NCI-H2171 treated with DMSO at 0.1 percent for 48 hours (cell line): ENCODE measurements around the gene LKAAEAR1.
A peak's percentile ranks its signal among the peaks of the same experiment; 100 is the strongest.

ENCODE experiments used
- DNase-seq: peaks from one replicate; lab custom pipeline; 2025; lab: John Stamatoyannopoulos, UW

The LKAAEAR1 gene

GRCh38 chr20:64110411-64111068, 26.3 kb upstream of the LKAAEAR1 start:
- no peak for DNase-seq

GRCh38 chr20:64109831-64110391, 25.7 kb upstream of the LKAAEAR1 start:
- DNase-seq: no peak

GRCh38 chr20:64108731-64109681, 24.8 kb upstream of the LKAAEAR1 start:
- no peak for DNase-seq

DNA sequence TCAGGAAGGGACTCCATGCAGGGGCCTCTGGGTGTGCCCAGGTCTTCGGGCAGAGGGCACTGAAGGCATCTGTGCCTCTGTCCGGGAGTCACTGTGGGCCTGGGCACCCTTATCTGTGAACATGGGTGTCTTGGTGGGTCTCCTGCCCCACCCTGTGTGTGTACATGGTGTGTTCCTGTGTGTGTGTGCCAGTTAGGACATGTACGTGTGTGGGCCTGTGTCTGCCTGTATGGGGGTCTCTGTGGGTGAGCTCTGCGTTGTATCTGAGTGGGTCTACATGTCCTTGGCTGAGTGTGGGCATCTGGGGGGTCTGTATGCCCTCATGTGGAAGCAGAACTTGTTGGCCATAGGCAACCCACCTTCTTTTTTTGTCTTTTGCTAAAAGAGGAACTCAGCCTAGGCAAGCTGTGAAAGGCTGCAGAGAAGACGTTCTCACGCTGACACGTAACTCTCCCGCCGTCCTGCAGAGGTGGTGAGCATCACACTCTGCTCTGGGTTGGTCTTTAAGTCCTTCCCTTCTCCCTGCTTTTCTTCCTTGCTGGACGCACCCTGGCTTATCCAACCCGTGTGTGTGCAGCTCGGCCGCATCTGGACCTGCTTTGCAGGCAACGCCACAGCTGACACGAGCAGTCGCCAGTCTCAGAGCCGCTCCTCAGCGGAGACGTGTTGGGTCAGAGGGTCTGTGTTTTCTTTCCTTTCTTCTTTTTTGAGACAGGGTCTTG, 23.7 kb upstream of the LKAAEAR1 start:
- no peak for DNase-seq

DNA sequence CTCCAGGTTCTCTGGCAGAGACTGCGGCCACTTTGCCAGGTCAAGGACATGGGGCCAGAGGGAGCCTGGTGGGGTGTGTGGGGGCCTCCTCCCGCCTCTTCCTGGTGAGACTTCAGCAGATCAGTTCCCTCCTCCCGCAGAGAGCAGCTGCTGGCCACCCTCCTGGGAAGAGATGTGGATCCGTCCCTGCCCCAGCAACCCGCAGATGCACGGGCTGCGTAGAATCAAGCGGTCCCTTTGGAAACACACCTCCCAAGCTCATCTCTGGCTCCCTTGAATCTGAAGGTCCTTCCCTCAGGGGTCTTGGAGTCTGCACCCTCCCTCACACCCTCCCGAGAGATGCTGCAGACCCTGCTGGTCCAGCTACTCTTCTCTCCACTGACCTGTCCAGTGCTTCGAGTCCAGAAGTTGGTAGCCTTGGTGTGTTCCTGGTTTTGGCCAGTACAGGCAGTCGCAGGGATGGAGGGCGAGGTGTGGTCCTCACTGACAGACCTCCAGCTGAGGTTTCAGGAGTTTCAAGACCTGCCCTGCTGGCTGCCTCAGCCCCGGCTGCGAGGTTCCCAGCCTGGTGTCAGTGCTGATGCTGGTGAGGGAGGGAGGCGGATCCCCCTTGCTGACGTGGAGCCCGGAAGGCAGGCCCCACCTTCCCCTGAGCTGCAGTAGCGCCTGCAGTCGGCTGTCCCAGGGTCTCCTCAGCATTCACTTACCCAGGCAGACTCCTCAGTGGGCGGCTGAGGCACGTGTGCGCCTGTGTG, 23.0 kb upstream of the LKAAEAR1 start, which contains the start of gene NPBWR2:
TSS of gene NPBWR2 (minus strand) at position 585 of the 755 bp plus-strand sequence. CDS start 734 bp downstream, outside the sequence.
- DNase-seq: no peak

GRCh38 chr20:64106435-64106961, 22.3 kb upstream of the LKAAEAR1 start:
- no peak for DNase-seq

DNA sequence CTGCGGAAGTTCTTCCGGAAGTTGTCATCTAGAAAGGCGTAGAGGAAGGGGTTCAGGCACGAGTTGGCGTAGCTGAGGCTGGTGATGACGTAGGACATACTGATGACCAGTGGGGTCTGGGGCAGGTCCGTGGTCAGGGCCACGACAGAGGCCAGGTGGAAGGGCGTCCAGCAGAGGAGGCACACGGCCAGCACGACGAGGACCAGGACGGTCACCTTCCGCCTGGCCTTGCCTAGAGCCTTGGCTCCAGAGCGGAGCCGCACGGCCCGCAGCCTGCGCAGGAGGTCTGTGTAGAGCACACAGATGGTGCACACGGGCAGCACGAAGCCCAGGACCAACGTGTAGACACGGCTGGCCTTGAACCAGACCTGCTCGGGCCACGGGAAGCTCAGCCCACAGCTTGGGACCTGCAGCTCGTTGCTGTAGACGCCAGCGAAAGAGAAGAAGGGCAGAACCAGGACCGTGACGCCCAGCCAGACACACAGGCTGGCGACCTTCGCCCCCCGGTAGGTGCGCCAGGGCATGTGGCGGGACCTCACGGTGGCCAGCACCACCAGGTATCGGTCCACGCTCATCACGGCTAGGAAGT, 21.7 kb upstream of the LKAAEAR1 start:
- no peak for DNase-seq

- no peak for DNase-seq
These were observed 20.7 kb upstream of the LKAAEAR1 start for GRCh38 chr20:64104667-64105451.

DNA sequence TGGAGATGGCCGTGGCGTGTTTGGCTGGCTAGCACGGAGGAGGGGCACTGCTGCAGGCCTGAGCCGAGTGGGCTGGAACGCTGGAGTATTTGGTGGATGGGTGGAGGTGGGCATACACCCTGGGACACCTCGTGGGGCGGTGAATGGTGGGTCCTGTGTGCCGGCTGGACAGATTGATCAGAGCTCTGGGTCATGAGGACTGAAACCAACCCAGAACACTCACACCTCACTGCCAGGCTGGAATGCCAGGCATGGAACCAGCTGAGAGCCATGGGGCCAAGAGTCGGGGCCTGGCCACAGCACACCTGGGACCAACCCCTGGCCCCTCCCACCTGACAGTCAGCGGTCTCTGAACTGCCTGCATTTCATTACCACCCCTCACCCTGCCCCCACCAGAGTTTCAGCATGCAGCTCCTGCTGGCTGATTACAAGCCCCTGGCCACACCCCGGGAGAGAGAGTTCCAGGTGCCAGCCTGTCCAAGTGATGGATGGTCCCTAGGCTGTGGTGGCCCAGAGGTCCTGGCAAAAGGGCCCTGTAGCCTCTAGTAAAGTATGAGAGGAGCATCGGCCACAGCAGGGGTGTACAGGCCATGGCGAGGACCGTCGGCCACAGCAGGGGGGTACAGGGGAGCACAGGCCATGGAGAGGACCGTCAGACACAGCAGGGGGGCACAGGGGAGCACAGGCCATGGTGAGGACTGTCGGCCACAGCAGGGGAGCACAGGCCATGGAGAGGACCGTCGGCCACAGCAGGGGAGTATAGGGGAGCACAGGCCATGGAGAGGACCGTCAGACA, 19.9 kb upstream of the LKAAEAR1 start:
- no peak for DNase-seq

DNA sequence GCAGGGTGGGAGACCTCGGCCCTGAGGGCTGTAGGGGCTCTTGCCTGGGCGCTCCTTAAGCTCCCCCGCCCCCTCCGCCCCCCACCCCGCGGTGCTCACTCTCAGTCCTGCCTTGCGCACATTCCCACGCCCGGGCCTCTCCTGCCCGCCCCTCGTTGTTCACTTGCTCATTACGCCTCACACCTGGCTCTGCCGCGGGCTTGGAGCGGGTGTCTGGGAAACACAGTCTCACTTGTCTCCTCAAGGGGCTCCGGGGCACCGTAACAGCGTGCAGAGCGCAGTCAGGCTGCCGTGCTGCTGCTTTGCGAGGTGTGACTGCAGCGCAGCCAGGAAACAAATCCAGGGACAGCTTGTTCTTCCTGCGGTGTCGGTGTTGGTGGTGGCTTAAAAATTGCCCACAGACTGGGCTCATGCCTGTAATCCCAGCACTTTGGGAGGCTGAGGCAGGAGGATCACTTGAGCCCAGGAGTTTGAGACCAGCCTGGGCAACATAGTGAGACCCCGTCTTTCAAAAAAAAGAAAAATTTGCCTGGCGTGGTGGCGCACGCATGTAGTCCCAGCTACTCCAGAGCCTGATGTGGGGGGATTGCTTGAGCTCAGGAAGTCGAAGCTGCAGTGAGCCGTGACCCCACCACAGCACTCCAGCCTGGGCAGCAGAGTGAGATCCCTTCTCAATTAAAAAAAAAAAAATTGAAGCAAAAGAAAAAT, 18.6 kb upstream of the LKAAEAR1 start:
- DNase-seq: peak; percentile 88

GRCh38 chr20:64101731-64102621, 17.8 kb upstream of the LKAAEAR1 start:
- peak; percentile 68 for DNase-seq

- no peak for DNase-seq
These were observed 16.9 kb upstream of the LKAAEAR1 start for GRCh38 chr20:64100946-64101688.

GRCh38 chr20:64100566-64100888, 16.3 kb upstream of the LKAAEAR1 start:
- no peak for DNase-seq

DNA sequence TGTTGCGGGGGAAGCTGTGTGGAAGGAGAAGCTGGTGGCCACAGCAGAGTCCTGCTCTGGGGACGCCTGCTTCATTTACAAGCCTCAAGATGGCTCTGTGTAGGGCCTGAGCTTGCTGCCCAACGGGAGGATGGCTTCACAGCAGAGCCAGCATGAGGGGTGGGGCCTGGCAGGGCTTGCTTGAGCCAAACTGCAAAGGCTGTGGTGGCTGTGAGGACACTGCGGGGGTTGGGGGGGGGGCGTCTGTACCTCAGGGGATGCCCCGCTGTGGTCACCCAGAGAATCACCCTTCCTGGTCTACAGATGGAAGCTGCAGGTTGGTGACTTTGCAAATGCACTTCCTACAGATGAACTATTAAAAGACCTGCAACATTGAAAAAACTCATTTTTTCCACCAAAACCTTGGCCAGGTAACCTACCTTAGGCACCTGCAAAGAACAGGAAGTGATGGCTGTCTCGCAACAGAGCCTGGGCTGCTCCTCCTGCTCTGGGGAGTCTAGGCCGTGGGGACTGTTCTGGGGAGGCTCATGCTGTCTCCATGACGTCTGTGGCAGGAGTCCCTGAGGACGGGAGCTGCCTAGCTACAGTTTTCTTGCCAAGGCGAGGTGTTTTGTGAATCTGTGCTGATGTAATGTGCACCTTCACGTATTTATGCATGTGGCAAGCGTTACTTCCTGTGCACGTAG, 15.8 kb upstream of the LKAAEAR1 start:
- peak; percentile 99 for DNase-seq

DNA sequence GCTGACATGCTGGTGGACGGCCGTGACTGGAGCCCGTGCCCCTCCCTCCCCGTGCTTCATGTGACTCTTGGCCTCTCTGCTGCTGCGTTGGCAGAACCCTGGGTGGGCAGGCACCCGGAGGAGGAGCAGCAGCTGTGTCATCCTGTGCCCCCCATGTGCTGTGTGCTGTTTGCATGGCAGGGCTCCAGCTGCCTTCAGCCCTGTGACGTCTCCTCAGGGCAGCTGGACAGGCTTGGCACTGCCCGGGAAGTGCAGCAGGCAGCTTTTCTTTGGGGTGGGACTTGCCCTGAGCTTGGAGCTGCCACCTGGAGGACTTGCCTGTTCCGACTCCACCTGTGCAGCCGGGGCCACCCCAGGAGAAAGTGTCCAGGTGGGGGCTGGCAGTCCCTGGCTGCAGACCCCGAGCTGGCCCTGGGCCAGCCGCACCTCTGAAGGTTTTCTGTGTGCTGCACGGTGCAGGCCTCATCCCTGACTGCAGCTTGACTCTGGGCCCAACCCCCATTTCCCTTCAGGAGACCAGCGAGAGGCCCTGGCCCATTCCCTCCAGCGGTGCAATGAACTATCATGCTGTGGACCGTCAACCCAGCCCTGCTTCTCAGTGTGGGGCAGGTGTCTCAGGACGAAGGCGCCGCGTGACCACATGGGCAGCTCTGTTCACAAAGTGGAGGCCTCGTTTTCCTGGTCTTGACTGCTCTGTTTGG, 15.0 kb upstream of the LKAAEAR1 start:
- DNase-seq: peak; percentile 43
